Natural killer cell treated with Interleukin-12 subunit alpha and Interleukin-12 subunit beta and Interleukin-15 and Interleukin-18, amount 100 ng/mL, for 72 hours (primary cell): ENCODE data around the gene NEK5. TPM values are rescaled to one million over a fixed set of nuclear protein-coding genes. Genes with fewer than 3 reads are reported as not detected.
"Not testable (repeated sequence)": the region's sequence is repeated elsewhere in the genome, so short reads cannot be mapped to it uniquely, and the experiment has no call there.

Experiments
- ATAC-seq, 2 donors: fragments of 150-1000 bp; cut with Tn5 transposase in 1 of 2; sonication (Bioruptor Pico), chemical (Tn5 transposase) in 1 of 2; 2 replicates each; pipeline ENCODE4 v1.10.0; 2021
- DNase-seq: peaks from one replicate; pipeline ENCODE4 v3.0.0; 2022; ENCODE audit warnings: low spot score
- H3K27ac Mint-ChIP-seq, 2 donors: 1 replicate in 1 of 2; 2 replicates in 1 of 2; pipeline ENCODE4 v1.8.0; 2022; ENCODE audit warnings: mixed read lengths in 2 of 2, mild to moderate bottlenecking in 1 of 2, moderate library complexity in 1 of 2
- H3K27me3 Mint-ChIP-seq, 2 donors: 1 replicate in 1 of 2; 2 replicates in 1 of 2; pipeline ENCODE4 v1.8.0; 2022; ENCODE audit warnings: mixed read lengths in 2 of 2
- H3K36me3 Mint-ChIP-seq: one replicate; pipeline ENCODE4 v1.8.0; 2022; ENCODE audit warnings: mixed read lengths
- H3K4me1 Mint-ChIP-seq, 2 donors: 1 replicate in 1 of 2; 2 replicates in 1 of 2; pipeline ENCODE4 v1.8.0; 2022; ENCODE audit warnings: low read depth in 2 of 2, mixed read lengths in 2 of 2, mild to moderate bottlenecking in 1 of 2
- H3K4me3 Mint-ChIP-seq: one replicate; pipeline ENCODE4 v1.8.0; 2022; ENCODE audit warnings: mixed read lengths
- H3K9me3 Mint-ChIP-seq: 2 replicates; pipeline ENCODE4 v1.8.0; 2022; ENCODE audit warnings: mixed read lengths
- total RNA-seq, 2 donors: library from RNA; stranded (reverse); gene quantifications; one replicate each; pipeline ENCODE4 v1.2.3, GENCODE V29; 2022

The NEK5 gene
- total RNA-seq, 2 donors from 2014 or later = not detected

GRCh38 chr13:52084981-52085380, 43.9 kb downstream of the NEK5 start:
- H3K27me3 Mint-ChIP-seq = peaks cover 12% of the 10 kb centered on the region in 2 donors
- ATAC-seq, H3K27ac Mint-ChIP-seq, H3K36me3 Mint-ChIP-seq, H3K4me1 Mint-ChIP-seq, H3K9me3 Mint-ChIP-seq, H3K4me3 Mint-ChIP-seq, DNase-seq: not testable (repeated sequence)

GRCh38 chr13:52082601-52083000, 46.3 kb downstream of the NEK5 start:
- Mint-ChIP-seq H3K4me1 (no peaks in the 10 kb centered on the region), H3K36me3 (no peaks in the 10 kb centered on the region), H3K27ac (no peak overlapping the region), H3K9me3 (no peaks in the 10 kb centered on the region), H3K27me3 (peaks cover 10 to 24% of the 10 kb centered on the region in 2 donors), H3K4me3 (no peak overlapping the region)
- DNase-seq = no peak
- ATAC-seq = no peak

- H3K36me3 Mint-ChIP-seq, H3K27ac Mint-ChIP-seq, H3K4me3 Mint-ChIP-seq, H3K9me3 Mint-ChIP-seq, ATAC-seq, DNase-seq, H3K4me1 Mint-ChIP-seq: not testable (repeated sequence)
- peaks cover 12 to 31% of the 10 kb centered on the region in 2 donors for H3K27me3 Mint-ChIP-seq
These were observed 49.0 kb downstream of the NEK5 start for GRCh38 chr13:52079891-52080290.

GRCh38 chr13:52070929-52071523, 57.8 kb downstream of the NEK5 start:
- no peaks in the 10 kb centered on the region for H3K4me1 Mint-ChIP-seq
- peaks cover 28 to 35% of the 10 kb centered on the region in 2 donors for H3K27me3 Mint-ChIP-seq
- peaks cover 12% of the 10 kb centered on the region for H3K36me3 Mint-ChIP-seq
- ATAC-seq (no peak), DNase-seq (no peak)
- H3K27ac Mint-ChIP-seq = no peak overlapping the region
- H3K9me3 Mint-ChIP-seq = peaks cover 6% of the 10 kb centered on the region
- H3K4me3 Mint-ChIP-seq = no peak overlapping the region

GRCh38 chr13:52067237-52067636, 61.6 kb downstream of the NEK5 start:
- Mint-ChIP-seq H3K27ac (no peak overlapping the region), H3K36me3 (peaks cover 12% of the 10 kb centered on the region), H3K4me3 (no peak overlapping the region), H3K9me3 (peaks cover 6% of the 10 kb centered on the region), H3K27me3 (peaks cover 15 to 18% of the 10 kb centered on the region in 2 donors), H3K4me1 (no peaks in the 10 kb centered on the region)
- DNase-seq (no peak), ATAC-seq (no peak)

- no peak overlapping the region for H3K27ac Mint-ChIP-seq
- no peak overlapping the region for H3K4me3 Mint-ChIP-seq
- no peaks in the 10 kb centered on the region for H3K9me3 Mint-ChIP-seq
- H3K36me3 Mint-ChIP-seq = peaks cover 3% of the 10 kb centered on the region
- no peaks in the 10 kb centered on the region for H3K27me3 Mint-ChIP-seq
- ATAC-seq = no peak
- H3K4me1 Mint-ChIP-seq = no peaks in the 10 kb centered on the region
- no peak for DNase-seq
These were observed 67.3 kb downstream of the NEK5 start for GRCh38 chr13:52061587-52061986.

- ATAC-seq, H3K27ac Mint-ChIP-seq, H3K36me3 Mint-ChIP-seq, DNase-seq, H3K4me1 Mint-ChIP-seq, H3K27me3 Mint-ChIP-seq, H3K9me3 Mint-ChIP-seq, H3K4me3 Mint-ChIP-seq: not testable (repeated sequence)
These were observed 67.8 kb downstream of the NEK5 start for GRCh38 chr13:52061064-52061463.

- H3K9me3 Mint-ChIP-seq = peaks cover 6% of the 10 kb centered on the region
- no peaks in the 10 kb centered on the region for H3K4me1 Mint-ChIP-seq
- peaks cover 9% of the 10 kb centered on the region for H3K36me3 Mint-ChIP-seq
- no peak overlapping the region for H3K27ac Mint-ChIP-seq
- H3K27me3 Mint-ChIP-seq = peaks cover 2 to 10% of the 10 kb centered on the region in 2 donors
- no peak overlapping the region for H3K4me3 Mint-ChIP-seq
- ATAC-seq (no peak), DNase-seq (no peak)
These were observed 75.4 kb downstream of the NEK5 start for GRCh38 chr13:52053460-52053859.

GRCh38 chr13:52051400-52051799, 77.5 kb downstream of the NEK5 start:
- Mint-ChIP-seq H3K9me3 (peaks cover 6% of the 10 kb centered on the region), H3K36me3 (peaks cover 4% of the 10 kb centered on the region), H3K4me3 (no peak overlapping the region), H3K27ac (no peak overlapping the region), H3K27me3 (peaks cover 2 to 10% of the 10 kb centered on the region in 2 donors), H3K4me1 (no peaks in the 10 kb centered on the region)
- no peak for ATAC-seq
- no peak for DNase-seq

- H3K4me3 Mint-ChIP-seq = no peak overlapping the region
- ATAC-seq = no peak
- H3K27ac Mint-ChIP-seq = no peak overlapping the region
- no peak for DNase-seq
- peaks cover 4% of the 10 kb centered on the region for H3K36me3 Mint-ChIP-seq
- H3K27me3 Mint-ChIP-seq = peaks cover 2 to 10% of the 10 kb centered on the region in 2 donors
- H3K9me3 Mint-ChIP-seq = peaks cover 3% of the 10 kb centered on the region
- H3K4me1 Mint-ChIP-seq = no peaks in the 10 kb centered on the region
These were observed 80.4 kb downstream of the NEK5 start for GRCh38 chr13:52048516-52048915.

- Mint-ChIP-seq H3K9me3 (peaks cover 3% of the 10 kb centered on the region), H3K27me3 (peaks cover 2 to 10% of the 10 kb centered on the region in 2 donors), H3K36me3 (peaks cover 4% of the 10 kb centered on the region), H3K27ac (no peak overlapping the region), H3K4me1 (no peaks in the 10 kb centered on the region), H3K4me3 (no peak overlapping the region)
- DNase-seq (no peak), ATAC-seq (no peak)
These were observed 81.4 kb downstream of the NEK5 start for GRCh38 chr13:52047463-52047862.

GRCh38 chr13:52043675-52044074, 85.2 kb downstream of the NEK5 start:
- Mint-ChIP-seq H3K36me3 (no peaks in the 10 kb centered on the region), H3K4me3 (no peak overlapping the region), H3K4me1 (no peaks in the 10 kb centered on the region), H3K27ac (no peak overlapping the region), H3K27me3 (no peaks in the 10 kb centered on the region), H3K9me3 (no peaks in the 10 kb centered on the region)
- ATAC-seq = no peak
- DNase-seq = no peak

- Mint-ChIP-seq H3K4me1 (peaks cover 0 to 2% of the 10 kb centered on the region in 2 donors), H3K4me3 (no peak overlapping the region), H3K36me3 (no peaks in the 10 kb centered on the region), H3K9me3 (no peaks in the 10 kb centered on the region), H3K27ac (no peak overlapping the region), H3K27me3 (no peaks in the 10 kb centered on the region)
- ATAC-seq = no peak
- no peak for DNase-seq
These were observed 92.8 kb downstream of the NEK5 start for GRCh38 chr13:52036037-52036436.

GRCh38 chr13:52034616-52035226, 94.2 kb downstream of the NEK5 start:
- Mint-ChIP-seq H3K4me1 (peaks cover 8 to 10% of the 10 kb centered on the region in 2 donors), H3K27ac (no peak overlapping the region), H3K4me3 (no peak overlapping the region), H3K36me3 (peaks cover 7% of the 10 kb centered on the region), H3K9me3 (no peaks in the 10 kb centered on the region), H3K27me3 (no peaks in the 10 kb centered on the region)
- no peak for ATAC-seq
- no peak for DNase-seq

GRCh38 chr13:52033039-52033438, 95.8 kb downstream of the NEK5 start:
- Mint-ChIP-seq H3K4me1 (peaks cover 15 to 16% of the 10 kb centered on the region in 2 donors), H3K36me3 (peaks cover 14% of the 10 kb centered on the region), H3K4me3 (no peak overlapping the region), H3K27ac (no peak overlapping the region), H3K27me3 (no peaks in the 10 kb centered on the region), H3K9me3 (no peaks in the 10 kb centered on the region)
- DNase-seq (no peak), ATAC-seq (no peak)
